Ascending aorta (tissue), 2 donors: Measurements from ENCODE around the gene CAMSAP2. TPM values are rescaled to one million over a fixed set of nuclear protein-coding genes. Genes with fewer than 3 reads are reported as not detected.

Experiments
- DNase-seq, 2 donors: peaks; one replicate each; pipeline ENCODE4 v3.0.0-alpha.2; 2019; ENCODE audit warnings: low spot score in 2 of 2
- H3K27ac ChIP-seq, 2 donors: fragments of 200-600 bp; sonication (generic); one replicate each; pipeline ENCODE4 v1.5.1; 2016 to 2017; ENCODE audit warnings: mild to moderate bottlenecking in 1 of 2
- H3K27me3 ChIP-seq: fragments of 200-600 bp; sonication (generic); one replicate; pipeline ENCODE4 v1.5.1; 2017
- H3K36me3 ChIP-seq, 2 donors: fragments of 200-600 bp; sonication (generic); one replicate each; pipeline ENCODE4 v1.5.1; 2016
- H3K4me1 ChIP-seq, 2 donors: fragments of 200-600 bp; sonication (generic); one replicate each; pipeline ENCODE4 v1.5.1; 2016 to 2017; ENCODE audit warnings: mild to moderate bottlenecking in 1 of 2
- H3K4me3 ChIP-seq, 2 donors: fragments of 200-600 bp; sonication (generic); one replicate each; pipeline ENCODE4 v1.5.1; 2016 to 2017; ENCODE audit warnings: mild to moderate bottlenecking in 1 of 2
- H3K9me3 ChIP-seq, 2 donors: fragments of 200-600 bp; sonication (generic); one replicate each; pipeline ENCODE4 v1.5.1; 2016
- CTCF ChIP-seq, 3 experiments: fragments of 200-600 bp in 2 of 3; fragments of 450-650 bp in 1 of 3; sonication (generic) in 2 of 3; IDR thresholded peaks; one replicate each; pipeline ENCODE4 v1.5.1; 2016 to 2019; ENCODE audit warnings: antibody characterized with exemption in 3 of 3, mild to moderate bottlenecking in 1 of 3, moderate library complexity in 1 of 3
- intact Hi-C: fragments of 100-400 bp; cut with DNase I; formaldehyde crosslinking; loops from one replicate; pipeline ENCODE4 v1.15.1; 2023
- total RNA-seq: library from RNA; depleted of rRNA; stranded (reverse); fragments of >200 nt; gene quantifications from one replicate; pipeline ENCODE4 v1.1.0, GENCODE V29; 2016

CAMSAP2 gene
- total RNA-seq, 1 donor from 2014 or later: 22.4 TPM

- intact Hi-C loops: no loop called here
- no peak for DNase-seq
- no peak overlapping the region for H3K27ac ChIP-seq
- H3K4me1 ChIP-seq: peaks cover 0 to 10% of the 10 kb centered on the region in 2 donors
- no peak overlapping the region for H3K4me3 ChIP-seq
- no peaks in the 10 kb centered on the region for H3K36me3 ChIP-seq
- no peaks in the 10 kb centered on the region for H3K27me3 ChIP-seq
- no peak for TF ChIP-seq CTCF (IDR thresholded peaks at IDR 0.05)
- no peaks in the 10 kb centered on the region for H3K9me3 ChIP-seq
Observed at GRCh38 chr1:200795156-200795555, 56.5 kb downstream of the CAMSAP2 start.

- Histone ChIP-seq H3K27ac (no peak overlapping the region), H3K4me3 (no peak overlapping the region), H3K9me3 (no peaks in the 10 kb centered on the region), H3K36me3 (no peaks in the 10 kb centered on the region), H3K27me3 (no peaks in the 10 kb centered on the region), H3K4me1 (peaks cover 0 to 5% of the 10 kb centered on the region in 2 donors)
- intact Hi-C loops: loop anchor here (2.0 kb wide), 3 partner anchors 63 to 243 kb away; partner anchors contain the start of gene CAMSAP2
- DNase-seq: no peak
- no peak for TF ChIP-seq CTCF (IDR thresholded peaks at IDR 0.05)
Observed at GRCh38 chr1:200802042-200802441, 63.3 kb downstream of the CAMSAP2 start.

- intact Hi-C loops: loop anchor here (1.0 to 2.0 kb wide), 4 partner anchors 64 to 244 kb away; partner anchors contain the start of gene CAMSAP2
- Histone ChIP-seq H3K27me3 (no peaks in the 10 kb centered on the region), H3K27ac (no peak overlapping the region), H3K9me3 (no peaks in the 10 kb centered on the region), H3K36me3 (peaks cover 0 to 6% of the 10 kb centered on the region in 2 donors), H3K4me1 (peaks cover 0 to 5% of the 10 kb centered on the region in 2 donors), H3K4me3 (no peak overlapping the region)
- peak; percentile 81 to 94 (median 88) for TF ChIP-seq CTCF (IDR thresholded peaks at IDR 0.05)
- DNase-seq: peak in 1 of 2 donors; percentile 85
Observed at GRCh38 chr1:200802865-200803512, 64.3 kb downstream of the CAMSAP2 start.

GRCh38 chr1:200805719-200806118, 67.0 kb downstream of the CAMSAP2 start:
- no peaks in the 10 kb centered on the region for H3K9me3 ChIP-seq
- DNase-seq: no peak
- H3K4me1 ChIP-seq: peaks cover 0 to 5% of the 10 kb centered on the region in 2 donors
- H3K27ac ChIP-seq: no peak overlapping the region
- peaks cover 0 to 32% of the 10 kb centered on the region in 2 donors for H3K36me3 ChIP-seq
- no peak for TF ChIP-seq CTCF (IDR thresholded peaks at IDR 0.05)
- H3K27me3 ChIP-seq: no peaks in the 10 kb centered on the region
- H3K4me3 ChIP-seq: no peak overlapping the region
- intact Hi-C loops: no loop called here

- Histone ChIP-seq H3K4me1 (no peaks in the 10 kb centered on the region), H3K4me3 (no peak overlapping the region), H3K36me3 (peaks cover 5 to 35% of the 10 kb centered on the region in 2 donors), H3K27me3 (no peaks in the 10 kb centered on the region), H3K9me3 (no peaks in the 10 kb centered on the region), H3K27ac (no peak overlapping the region)
- no peak for TF ChIP-seq CTCF (IDR thresholded peaks at IDR 0.05)
- intact Hi-C loops: no loop called here
- DNase-seq: no peak
Observed at GRCh38 chr1:200808846-200809245, 70.2 kb downstream of the CAMSAP2 start.
